ENCODE results near the gene INTS11. TPM values are rescaled to one million over a fixed set of nuclear protein-coding genes. Genes with fewer than 3 reads are reported as not detected.

The INTS11 gene
- total RNA-seq, 1 donor from 2014 or later = 28.2 TPM

DNA sequence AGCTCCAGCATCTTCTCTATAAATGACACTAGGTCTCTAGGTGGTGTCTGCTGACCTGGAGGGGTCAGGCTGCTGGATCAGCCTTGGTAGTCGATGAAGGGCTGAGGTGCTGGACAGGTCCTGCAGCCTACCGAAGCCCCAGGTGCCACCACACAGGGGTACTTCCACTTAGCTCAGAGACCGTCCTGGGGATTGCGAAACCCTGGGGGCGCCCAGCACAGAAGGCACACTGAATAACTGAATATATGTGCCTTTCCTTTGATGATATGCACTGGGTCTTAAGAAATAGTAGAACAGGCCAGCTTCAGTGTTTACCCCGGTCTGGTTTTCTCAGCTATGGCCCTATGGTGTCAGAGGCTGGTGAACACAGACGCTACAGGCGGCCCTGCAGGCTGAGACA is 61.7 kb downstream of the INTS11 start:
- DNase-seq = no peak

DNA sequence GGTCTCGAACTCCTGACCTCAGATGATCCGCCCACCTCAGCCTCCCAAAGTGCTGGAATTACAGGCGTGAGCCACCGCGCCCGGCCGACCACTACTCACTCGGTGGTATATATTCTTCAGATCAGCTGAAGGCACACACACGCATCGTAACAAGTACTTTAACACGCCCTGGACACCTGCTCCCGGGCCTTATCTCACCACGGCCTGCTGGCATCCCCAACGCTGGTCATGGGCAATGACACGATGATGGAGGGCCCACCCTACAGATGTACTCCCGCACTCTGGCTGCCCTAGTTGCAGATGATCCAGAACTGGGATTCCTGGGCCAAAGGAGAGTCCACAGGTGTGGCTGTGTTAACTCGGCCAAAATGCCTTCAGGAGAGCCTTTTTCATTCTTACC is 62.4 kb downstream of the INTS11 start:
- DNase-seq = no peak

Small RNA genes within 50 kb of the gene (small RNA-seq; reads per million reads assigned to genes)
- gene MIR6726 = not detected

Other genes with a start within 250 kb of the INTS11 start
- gene C1orf159, start 208.6 kb downstream of the INTS11 start, total RNA-seq = 5.5 TPM
- gene TTLL10, start 150.8 kb downstream of the INTS11 start, total RNA-seq = not detected
- not detected for gene TNFRSF18, start 118.1 kb downstream of the INTS11 start, total RNA-seq
- not detected for gene TNFRSF4, start 110.5 kb downstream of the INTS11 start, total RNA-seq
- gene SDF4, start 92.7 kb downstream of the INTS11 start, total RNA-seq = 18.4 TPM
- gene B3GALT6, start 92.4 kb downstream of the INTS11 start, total RNA-seq = 27.1 TPM
- gene C1QTNF12, start 77.9 kb downstream of the INTS11 start, total RNA-seq = not detected
- gene UBE2J2, start 50.8 kb downstream of the INTS11 start, total RNA-seq = 39.6 TPM
- gene SCNN1D, start 44.2 kb downstream of the INTS11 start, total RNA-seq = 2.2 TPM
- gene ACAP3, start 16.7 kb downstream of the INTS11 start, total RNA-seq = 51.3 TPM
- 8.0 TPM for gene PUSL1, start 16.1 kb downstream of the INTS11 start, total RNA-seq
- 12.3 TPM for gene CPTP, start 142 bp upstream of the INTS11 start, total RNA-seq
- 0.31 TPM for gene TAS1R3, start 6.6 kb upstream of the INTS11 start, total RNA-seq
- gene DVL1, start 24.8 kb upstream of the INTS11 start, total RNA-seq = 70.7 TPM
- gene MXRA8, start 33.9 kb upstream of the INTS11 start, total RNA-seq = 11.5 TPM
- 26.2 TPM for gene AURKAIP1, start 50.5 kb upstream of the INTS11 start, total RNA-seq
- gene CCNL2, start 74.7 kb upstream of the INTS11 start, total RNA-seq = 116 TPM
- gene MRPL20, start 82.6 kb upstream of the INTS11 start, total RNA-seq = 50.4 TPM
- gene ANKRD65, start 96.6 kb upstream of the INTS11 start, total RNA-seq = 1.4 TPM
- 4.1 TPM for gene VWA1, start 111.0 kb upstream of the INTS11 start, total RNA-seq
- gene ATAD3C, start 125.0 kb upstream of the INTS11 start, total RNA-seq = 0.62 TPM
- gene ATAD3B, start 147.1 kb upstream of the INTS11 start, total RNA-seq = 11.7 TPM
- 7.3 TPM for gene ATAD3A, start 187.5 kb upstream of the INTS11 start, total RNA-seq
- gene TMEM240, start 216.0 kb upstream of the INTS11 start, total RNA-seq = 18.1 TPM

All from occipital lobe (tissue), 3 donors.